ENCODE data around the gene AGXT. TPM values are rescaled to one million over a fixed set of nuclear protein-coding genes. Genes with fewer than 3 reads are reported as not detected.

The AGXT gene
- total RNA-seq, 1 donor from 2014 or later: not detected

GRCh38 chr2:240921311-240921994, 52.8 kb downstream of the AGXT start:
- H3K27me3 Mint-ChIP-seq (ENCODE audit: unreplicated experiment): peaks cover 1% of the 10 kb centered on the region
- no peaks in the 10 kb centered on the region for H3K4me1 Mint-ChIP-seq (ENCODE audit: unreplicated experiment)
- H3K4me3 Mint-ChIP-seq (ENCODE audit: unreplicated experiment): no peak overlapping the region
- TF ChIP-seq CTCF (IDR thresholded peaks at IDR 0.05; ENCODE audit: unreplicated experiment): no peak
- H3K9me3 Mint-ChIP-seq (ENCODE audit: unreplicated experiment): no peaks in the 10 kb centered on the region
- H3K27ac Mint-ChIP-seq (ENCODE audit: unreplicated experiment): no peak overlapping the region
- no peak for DNase-seq (ENCODE audit: low spot score)
- no peaks in the 10 kb centered on the region for H3K36me3 Mint-ChIP-seq (ENCODE audit: low read depth, unreplicated experiment)

- H3K9me3 Mint-ChIP-seq (ENCODE audit: unreplicated experiment): no peaks in the 10 kb centered on the region
- no peak overlapping the region for H3K27ac Mint-ChIP-seq (ENCODE audit: unreplicated experiment)
- H3K4me3 Mint-ChIP-seq (ENCODE audit: unreplicated experiment): no peak overlapping the region
- TF ChIP-seq CTCF (IDR thresholded peaks at IDR 0.05; ENCODE audit: unreplicated experiment): no peak
- no peak for DNase-seq (ENCODE audit: low spot score)
- peaks cover under 1% of the 10 kb centered on the region for H3K36me3 Mint-ChIP-seq (ENCODE audit: low read depth, unreplicated experiment)
- H3K4me1 Mint-ChIP-seq (ENCODE audit: unreplicated experiment): no peaks in the 10 kb centered on the region
- H3K27me3 Mint-ChIP-seq (ENCODE audit: unreplicated experiment): peaks cover 2% of the 10 kb centered on the region
These were observed 53.3 kb downstream of the AGXT start for GRCh38 chr2:240921995-240922244.

GRCh38 chr2:240922245-240922981, 53.8 kb downstream of the AGXT start:
- peaks cover 4% of the 10 kb centered on the region for H3K27me3 Mint-ChIP-seq (ENCODE audit: unreplicated experiment)
- H3K4me1 Mint-ChIP-seq (ENCODE audit: unreplicated experiment): no peaks in the 10 kb centered on the region
- no peak for DNase-seq (ENCODE audit: low spot score)
- H3K27ac Mint-ChIP-seq (ENCODE audit: unreplicated experiment): no peak overlapping the region
- H3K36me3 Mint-ChIP-seq (ENCODE audit: low read depth, unreplicated experiment): peaks cover 5% of the 10 kb centered on the region
- TF ChIP-seq CTCF (IDR thresholded peaks at IDR 0.05; ENCODE audit: unreplicated experiment): no peak
- H3K9me3 Mint-ChIP-seq (ENCODE audit: unreplicated experiment): no peaks in the 10 kb centered on the region
- no peak overlapping the region for H3K4me3 Mint-ChIP-seq (ENCODE audit: unreplicated experiment)

- TF ChIP-seq CTCF (IDR thresholded peaks at IDR 0.05; ENCODE audit: unreplicated experiment): no peak
- H3K4me1 Mint-ChIP-seq (ENCODE audit: unreplicated experiment): no peaks in the 10 kb centered on the region
- no peaks in the 10 kb centered on the region for H3K9me3 Mint-ChIP-seq (ENCODE audit: unreplicated experiment)
- H3K27ac Mint-ChIP-seq (ENCODE audit: unreplicated experiment): no peak overlapping the region
- DNase-seq (ENCODE audit: low spot score): no peak
- H3K4me3 Mint-ChIP-seq (ENCODE audit: unreplicated experiment): no peak overlapping the region
- peaks cover 5% of the 10 kb centered on the region for H3K27me3 Mint-ChIP-seq (ENCODE audit: unreplicated experiment)
- H3K36me3 Mint-ChIP-seq (ENCODE audit: low read depth, unreplicated experiment): peaks cover 7% of the 10 kb centered on the region
These were observed 54.4 kb downstream of the AGXT start for GRCh38 chr2:240922982-240923537.

GRCh38 chr2:240925191-240925567, 56.6 kb downstream of the AGXT start:
- H3K27me3 Mint-ChIP-seq (ENCODE audit: unreplicated experiment): peaks cover 13% of the 10 kb centered on the region

More at GRCh38 chr2:240925191-240925567, 56.6 kb downstream of the AGXT start:
- no peaks in the 10 kb centered on the region for H3K4me1 Mint-ChIP-seq (ENCODE audit: unreplicated experiment)
- no peak for TF ChIP-seq CTCF (IDR thresholded peaks at IDR 0.05; ENCODE audit: unreplicated experiment)
- no peak overlapping the region for H3K27ac Mint-ChIP-seq (ENCODE audit: unreplicated experiment)
- peak; percentile 4 for DNase-seq (ENCODE audit: low spot score)
- H3K36me3 Mint-ChIP-seq (ENCODE audit: low read depth, unreplicated experiment): peaks cover 10% of the 10 kb centered on the region
- H3K4me3 Mint-ChIP-seq (ENCODE audit: unreplicated experiment): no peak overlapping the region
- H3K9me3 Mint-ChIP-seq (ENCODE audit: unreplicated experiment): no peaks in the 10 kb centered on the region
